OCI-LY7 (cell line): ENCODE measurements around the gene RNF13.

Experiments used
- EZH2phosphoT487 ChIP-seq: fragments of 200-600 bp; sonication (generic); IDR thresholded peaks from 2 replicates; pipeline ENCODE4 v1.6.1; 2018; ENCODE audit warnings: low read depth, borderline replicate concordance, mild to moderate bottlenecking, mixed run types, antibody characterized with exemption, low read length, moderate library complexity, mixed read lengths
- TF ChIP-seq, protein P1 (sequence below): fragments of 200-600 bp; sonication (generic); conservative IDR thresholded peaks from 2 replicates; pipeline ENCODE4 v1.5.1; 2014; ENCODE audit warnings: mild to moderate bottlenecking, antibody characterized with exemption, low read length, moderate library complexity, mixed read lengths

DNA sequence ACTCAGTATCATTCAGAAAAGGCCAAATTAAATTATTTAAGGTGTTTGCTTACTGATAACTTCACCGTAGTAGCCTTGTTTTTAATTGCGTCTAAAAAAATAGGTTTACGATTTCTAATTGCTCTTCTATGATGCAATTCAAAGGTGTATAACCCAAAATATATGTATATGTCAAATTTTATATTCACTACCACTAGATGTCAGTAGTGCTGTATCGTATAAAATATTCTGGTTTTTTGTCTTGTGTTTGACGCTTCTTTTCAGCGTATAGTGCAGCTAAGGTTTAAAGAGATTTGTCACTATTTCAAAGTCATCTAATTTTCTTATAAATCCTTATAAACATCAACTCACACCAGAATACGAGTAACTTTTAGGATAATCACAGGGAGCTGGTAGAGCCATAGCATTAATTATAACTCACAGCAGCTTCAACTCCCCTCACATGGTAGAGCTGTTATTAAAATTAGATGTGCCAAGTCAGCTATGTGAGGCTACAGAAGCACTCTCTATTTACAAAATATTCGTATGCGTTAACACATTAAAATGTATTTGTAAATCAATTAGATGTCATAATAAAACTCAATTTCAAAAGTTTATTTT is 154.2 kb downstream of the RNF13 start:
- TF ChIP-seq, protein P1, sequence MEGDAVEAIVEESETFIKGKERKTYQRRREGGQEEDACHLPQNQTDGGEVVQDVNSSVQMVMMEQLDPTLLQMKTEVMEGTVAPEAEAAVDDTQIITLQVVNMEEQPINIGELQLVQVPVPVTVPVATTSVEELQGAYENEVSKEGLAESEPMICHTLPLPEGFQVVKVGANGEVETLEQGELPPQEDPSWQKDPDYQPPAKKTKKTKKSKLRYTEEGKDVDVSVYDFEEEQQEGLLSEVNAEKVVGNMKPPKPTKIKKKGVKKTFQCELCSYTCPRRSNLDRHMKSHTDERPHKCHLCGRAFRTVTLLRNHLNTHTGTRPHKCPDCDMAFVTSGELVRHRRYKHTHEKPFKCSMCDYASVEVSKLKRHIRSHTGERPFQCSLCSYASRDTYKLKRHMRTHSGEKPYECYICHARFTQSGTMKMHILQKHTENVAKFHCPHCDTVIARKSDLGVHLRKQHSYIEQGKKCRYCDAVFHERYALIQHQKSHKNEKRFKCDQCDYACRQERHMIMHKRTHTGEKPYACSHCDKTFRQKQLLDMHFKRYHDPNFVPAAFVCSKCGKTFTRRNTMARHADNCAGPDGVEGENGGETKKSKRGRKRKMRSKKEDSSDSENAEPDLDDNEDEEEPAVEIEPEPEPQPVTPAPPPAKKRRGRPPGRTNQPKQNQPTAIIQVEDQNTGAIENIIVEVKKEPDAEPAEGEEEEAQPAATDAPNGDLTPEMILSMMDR, result peak; percentile 86
- TF ChIP-seq EZH2phosphoT487, result no peak
